ENCODE data around the gene LDHD.
"Not testable (repeated sequence)": the region's sequence is repeated elsewhere in the genome, so short reads cannot be mapped to it uniquely, and the experiment has no call there.

Gene LDHD

GRCh38 chr16:75099075-75099667, 17.4 kb downstream of the LDHD start:
- no peak for DNase-seq (ENCODE audit: low read depth)

DNA sequence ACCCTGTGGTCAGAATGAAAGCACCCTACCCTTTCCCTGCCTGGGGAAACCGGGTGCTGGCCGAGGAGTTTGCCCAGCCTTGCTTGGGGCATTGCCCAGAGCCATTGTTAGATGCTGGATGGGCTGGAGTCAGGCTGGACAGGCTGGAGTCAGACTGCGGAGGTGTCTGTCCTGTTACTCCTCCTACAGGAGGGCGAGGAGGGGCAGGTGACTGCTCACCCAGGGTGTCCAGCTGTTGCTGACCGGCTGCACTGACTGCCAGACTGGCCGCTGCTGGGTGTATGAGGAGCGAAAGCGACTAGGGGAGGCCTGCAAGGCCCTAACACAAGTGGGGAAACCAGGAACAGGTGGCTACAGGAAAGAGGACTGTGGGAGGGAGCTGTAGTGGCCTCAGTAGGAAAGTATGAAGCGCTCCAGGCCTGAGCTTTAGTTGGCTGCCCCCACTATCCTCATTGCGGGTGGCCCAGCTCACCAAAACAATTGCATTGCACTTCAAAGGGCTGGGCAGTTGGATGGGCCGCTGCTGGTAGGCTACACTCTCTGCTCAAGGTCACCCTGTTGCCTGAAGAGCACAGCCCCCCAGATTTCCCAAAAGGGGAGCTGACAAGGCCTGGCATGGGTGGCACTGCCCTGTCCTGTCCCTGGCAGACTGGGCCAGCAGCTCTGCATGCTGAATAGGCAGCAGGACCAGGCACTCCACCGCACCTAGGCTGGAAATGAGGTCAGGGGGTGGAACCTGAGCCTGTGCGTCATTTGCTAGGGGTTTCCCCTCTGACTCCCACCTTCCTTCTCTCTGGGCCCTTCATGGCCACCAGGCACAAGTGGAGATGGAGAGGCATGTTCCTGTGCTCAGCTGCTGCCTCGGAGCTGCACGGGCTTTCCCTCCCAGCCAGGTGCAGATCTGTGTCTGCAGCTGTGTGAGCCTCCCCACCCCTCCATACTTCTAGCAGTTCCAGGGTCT, 18.4 kb downstream of the LDHD start:
- DNase-seq (ENCODE audit: low read depth): peak; percentile 40

DNA sequence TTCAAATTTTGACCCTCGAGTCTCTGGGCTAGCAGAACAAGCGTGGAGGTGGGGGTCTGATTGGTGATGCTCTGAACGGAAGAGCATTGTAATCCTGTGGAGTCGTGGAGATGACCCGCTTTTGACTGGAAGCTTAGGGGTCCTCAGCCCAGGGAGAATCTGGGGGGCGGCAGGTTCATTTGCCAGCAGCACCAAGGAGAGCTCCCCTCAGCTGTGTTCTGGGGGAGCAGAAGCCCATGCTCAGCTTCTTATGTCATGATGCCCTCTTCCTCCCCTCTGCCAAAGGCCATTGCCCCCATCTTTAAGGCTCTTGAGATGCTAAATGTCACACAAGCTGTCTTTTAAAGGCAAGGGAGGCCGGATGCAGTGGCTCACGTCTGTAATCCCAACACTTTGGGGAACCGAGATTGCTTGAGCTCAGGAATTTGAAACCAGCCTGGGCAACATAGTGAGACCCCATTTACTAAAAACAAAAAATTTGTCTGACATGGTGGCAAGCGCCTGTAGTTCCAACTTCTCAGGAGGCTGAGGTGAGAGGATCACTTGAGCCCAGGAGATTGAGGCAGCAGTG, 19.3 kb downstream of the LDHD start:
- DNase-seq (ENCODE audit: low read depth): no peak

- DNase-seq (ENCODE audit: low read depth): no peak
These were observed 19.9 kb downstream of the LDHD start for GRCh38 chr16:75096656-75097055.

DNA sequence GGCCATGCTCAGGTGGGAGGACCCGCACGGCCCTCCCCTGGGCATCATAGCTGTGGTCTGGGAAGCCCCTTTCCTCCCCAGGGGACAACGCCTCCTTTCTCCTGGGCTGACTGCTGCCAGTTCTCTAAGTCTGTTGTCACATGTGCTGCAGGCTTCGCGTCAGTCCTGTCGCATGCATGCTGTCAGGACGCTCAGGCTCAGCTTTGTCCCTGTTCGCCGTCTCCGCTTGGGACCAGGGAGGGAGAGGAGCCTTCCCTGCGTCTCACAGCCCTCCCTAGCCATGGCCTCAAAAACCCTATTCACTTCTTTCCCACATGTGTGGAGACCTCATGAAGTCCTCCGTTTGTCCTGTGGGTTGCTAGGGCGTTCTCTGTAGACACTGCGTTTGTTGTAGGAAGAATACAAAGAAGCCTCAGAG, 21.4 kb downstream of the LDHD start:
- DNase-seq (ENCODE audit: low read depth): no peak

GRCh38 chr16:75093598-75094540, 22.7 kb downstream of the LDHD start:
- DNase-seq (ENCODE audit: low read depth): no peak

DNA sequence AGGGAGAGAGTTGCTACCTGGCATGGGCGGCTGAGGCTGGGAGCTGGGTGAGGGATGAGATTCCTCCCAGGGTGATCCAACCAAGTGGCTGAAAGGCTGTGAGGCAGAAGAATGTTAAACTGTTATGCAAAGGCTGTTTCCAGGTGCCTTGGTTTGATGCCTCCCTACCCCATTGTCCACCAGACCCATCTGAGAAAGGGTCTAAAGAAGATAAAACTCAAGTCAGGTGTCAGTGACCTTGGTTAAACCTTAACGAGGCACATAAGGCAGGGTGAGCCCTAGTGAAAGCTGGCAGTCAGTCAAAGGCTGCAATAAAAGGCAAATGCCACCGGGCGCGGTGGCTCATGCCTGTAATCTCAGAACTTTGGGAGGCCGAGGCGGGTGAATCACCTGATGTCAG, 23.8 kb downstream of the LDHD start:
- DNase-seq (ENCODE audit: low read depth): no peak

- DNase-seq (ENCODE audit: low read depth): not testable (repeated sequence)
These were observed 25.0 kb downstream of the LDHD start for GRCh38 chr16:75091619-75092018.

GRCh38 chr16:75090899-75091298, 25.7 kb downstream of the LDHD start:
- DNase-seq (ENCODE audit: low read depth): not testable (repeated sequence)

- DNase-seq (ENCODE audit: low read depth): no peak
These were observed 26.9 kb downstream of the LDHD start for GRCh38 chr16:75089486-75090202.

- no peak for DNase-seq (ENCODE audit: low read depth)
These were observed 27.6 kb downstream of the LDHD start for GRCh38 chr16:75088934-75089333.

DNA sequence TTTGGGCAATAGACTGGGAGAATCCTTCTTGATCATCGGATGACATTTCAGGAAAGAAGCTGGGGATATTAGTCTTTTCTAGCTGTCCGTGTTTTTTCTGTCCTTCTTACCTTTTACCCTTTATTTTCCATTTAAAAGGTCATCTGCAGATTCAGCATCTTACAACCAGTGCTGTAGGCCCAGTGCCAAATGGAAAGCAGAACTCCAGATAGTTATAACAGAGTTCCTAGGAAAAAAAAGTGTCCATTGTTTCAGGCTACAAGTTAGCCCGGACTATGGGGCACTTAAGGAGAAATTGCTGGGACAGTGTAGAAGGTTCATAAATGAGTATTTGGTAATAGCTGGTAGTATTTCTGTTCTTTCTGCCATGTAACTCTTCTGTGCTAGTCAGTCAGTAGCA, 28.4 kb downstream of the LDHD start:
- DNase-seq (ENCODE audit: low read depth): no peak

DNA sequence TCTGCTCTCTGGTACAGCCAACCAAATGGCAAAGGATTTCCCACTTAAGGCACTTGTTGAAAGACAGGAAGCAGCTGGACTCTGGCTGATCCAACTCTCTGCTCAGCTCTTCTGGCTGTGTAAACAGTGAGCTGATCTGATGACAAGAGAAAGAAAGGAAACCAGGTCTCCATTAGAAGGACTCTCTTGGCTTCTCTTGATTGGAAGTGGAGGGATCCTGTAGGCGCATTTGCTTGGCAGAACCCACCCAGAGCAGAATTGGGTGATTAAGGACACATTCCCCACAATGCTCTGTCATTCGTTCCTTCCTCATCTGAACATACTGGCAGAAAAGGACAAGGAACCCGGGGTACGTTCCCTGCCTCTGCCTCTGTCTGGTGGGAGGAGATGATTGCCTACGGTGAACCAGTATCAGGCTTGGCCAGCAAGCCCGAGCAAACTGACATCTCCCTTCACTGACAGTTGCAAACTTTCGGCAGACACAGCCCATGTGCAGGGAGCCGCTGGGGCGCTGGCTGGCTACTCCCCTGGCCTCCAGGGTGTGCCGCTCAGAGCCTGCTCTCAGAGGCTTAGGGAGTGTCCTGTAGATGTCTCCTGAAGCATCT, 29.1 kb downstream of the LDHD start:
- no peak for DNase-seq (ENCODE audit: low read depth)

DNA sequence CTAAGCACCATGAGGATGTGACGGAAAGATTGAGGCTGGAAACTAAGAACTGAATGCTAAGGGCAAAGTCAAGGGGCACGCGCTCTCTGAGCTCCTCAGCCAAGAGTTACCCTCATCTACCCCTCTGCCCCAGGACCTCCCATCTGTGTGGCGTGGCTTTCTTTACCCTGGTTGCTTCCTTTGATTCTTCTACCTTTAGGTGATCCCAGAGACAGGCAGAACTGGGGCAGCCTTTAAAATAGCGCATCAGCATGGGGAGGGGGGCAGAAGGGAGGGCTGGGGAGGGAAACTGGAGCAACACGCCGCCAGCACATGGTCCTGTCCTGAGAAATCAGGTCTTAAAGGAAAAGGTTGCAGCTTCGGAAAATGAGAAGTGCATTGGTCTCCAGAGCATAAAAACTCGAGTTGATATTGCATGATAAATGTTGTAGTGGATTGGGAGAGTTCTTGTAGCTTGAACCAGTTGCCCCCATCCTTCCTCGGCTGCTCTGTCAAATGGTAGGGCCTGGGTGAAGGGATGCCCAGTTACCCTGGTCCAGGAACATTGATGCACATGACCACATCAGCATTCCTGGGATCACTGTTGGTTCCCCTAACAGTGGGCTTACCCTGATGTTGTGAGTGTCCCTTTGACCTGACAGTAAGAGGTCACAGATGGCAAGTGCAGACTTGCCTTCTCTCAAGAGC, 29.7 kb downstream of the LDHD start:
- no peak for DNase-seq (ENCODE audit: low read depth)

DNA sequence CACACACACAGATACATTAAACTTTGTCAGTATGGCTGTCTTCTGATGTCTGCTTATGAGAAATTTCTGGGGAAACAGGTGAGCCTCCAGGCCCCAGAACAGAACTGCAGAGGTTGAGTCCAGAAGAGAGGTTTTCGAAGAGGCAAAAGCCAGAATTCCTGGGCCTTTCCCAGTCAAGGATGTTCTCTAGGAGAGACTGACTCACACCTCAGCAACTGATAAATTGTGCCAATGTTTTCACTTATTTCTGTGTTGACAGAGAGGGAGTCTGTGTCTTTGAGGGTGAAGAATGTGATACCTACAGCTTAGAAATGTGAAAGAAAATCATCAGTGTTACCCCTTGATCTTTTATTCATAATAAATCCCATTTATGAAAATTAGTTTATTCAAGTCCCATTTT, 30.3 kb downstream of the LDHD start:
- no peak for DNase-seq (ENCODE audit: low read depth)

DNA sequence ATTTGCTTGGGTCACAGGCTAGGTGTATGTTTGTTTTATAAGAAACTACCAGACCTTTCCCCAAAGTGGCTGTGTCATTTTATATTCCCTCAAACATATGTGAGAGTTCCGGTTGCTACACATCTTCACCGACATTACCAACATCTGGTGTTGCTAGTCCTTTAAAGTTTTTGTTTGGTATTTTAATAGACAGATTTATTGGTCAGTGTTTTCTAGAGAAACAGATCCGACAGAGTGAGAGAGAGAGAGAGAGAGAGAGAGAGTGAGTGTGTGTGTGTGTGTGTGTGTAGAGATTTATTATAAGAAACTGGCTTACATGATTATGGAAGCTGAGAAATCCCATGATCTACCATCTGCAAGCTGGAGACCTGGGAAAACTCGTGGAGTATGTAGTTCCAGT, 31.0 kb downstream of the LDHD start:
- no peak for DNase-seq (ENCODE audit: low read depth)

DNA sequence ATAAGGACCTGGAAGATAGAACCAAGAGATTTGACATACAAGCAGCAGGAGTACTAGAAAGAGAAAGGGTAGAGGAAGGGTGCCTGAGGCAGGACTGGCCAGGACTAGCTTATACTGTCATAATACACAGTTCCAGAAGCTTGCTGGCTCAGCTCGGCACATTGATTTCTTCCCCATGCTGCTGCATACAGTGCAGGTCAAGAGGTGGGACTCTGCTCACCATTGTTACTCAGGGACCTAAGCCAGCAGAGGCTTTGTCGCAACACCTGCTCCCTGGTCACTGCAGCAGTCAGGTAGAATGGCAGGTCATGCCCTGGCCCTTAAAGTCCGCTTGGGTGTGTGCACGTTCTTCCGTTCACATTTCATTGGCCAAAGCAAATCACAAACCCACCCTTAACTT, 32.8 kb downstream of the LDHD start:
- no peak for DNase-seq (ENCODE audit: low read depth)

GRCh38 chr16:75081179-75081859, 35.3 kb downstream of the LDHD start:
- no peak for DNase-seq (ENCODE audit: low read depth)

DNA sequence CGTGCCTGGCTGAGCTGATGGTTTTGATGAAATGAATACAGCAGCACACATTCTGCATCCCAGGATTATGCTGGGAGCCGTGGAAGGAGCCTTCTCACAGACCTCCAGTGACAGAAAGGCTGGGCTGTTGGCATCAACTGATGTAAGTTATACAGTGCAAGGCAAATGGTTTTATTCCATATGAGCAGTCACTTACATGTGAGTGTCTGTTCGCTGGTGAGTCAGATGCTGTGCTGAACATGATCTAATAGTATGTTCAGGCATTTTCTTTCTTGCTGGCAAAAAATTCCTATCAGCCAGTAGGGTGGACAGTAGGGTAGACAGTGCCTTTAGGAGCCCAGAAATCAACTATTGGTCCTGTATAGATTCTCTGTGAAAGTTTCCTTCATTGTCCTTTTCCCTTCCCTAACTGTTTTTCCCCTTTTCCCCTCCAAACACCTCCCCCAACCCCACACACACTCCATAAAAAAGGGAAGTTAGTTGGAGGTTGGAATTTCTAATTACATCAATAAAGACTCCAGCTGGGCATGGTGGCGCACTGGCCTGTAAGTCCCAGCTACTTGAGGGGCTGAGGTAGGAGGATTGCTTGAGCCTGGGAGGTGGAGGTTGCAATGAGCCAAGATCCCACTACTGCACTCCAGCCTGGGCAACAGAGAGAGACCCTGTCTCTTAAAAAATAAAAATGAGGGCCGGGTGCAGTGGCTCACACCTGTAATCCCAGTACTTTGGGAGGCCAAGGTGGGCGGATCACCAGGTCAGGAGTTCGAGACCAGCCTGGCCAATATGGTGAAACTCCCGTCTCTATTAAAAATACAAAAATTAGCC, 36.2 kb downstream of the LDHD start:
- no peak for DNase-seq (ENCODE audit: low read depth)
